HEK293 (cell line): ENCODE measurements around the gene AIG1.

Experiments used
- CTCF ChIA-PET: fragments of 350-600 bp; formaldehyde crosslinking; extraction: SDS; loops from one replicate; lab custom pipeline; 2021; ENCODE audit warnings: antibody characterized with exemption; lab: Yijun Ruan, JAX
- POLR2A ChIA-PET: fragments of 300-600 bp; formaldehyde crosslinking; extraction: SDS; loops from one replicate; lab custom pipeline; 2020; ENCODE audit warnings: antibody characterized with exemption, inconsistent platforms; lab: Yijun Ruan, JAX
- H3K27ac ChIP-seq: fragments of 200-500 bp; sonication (Bioruptor generic); 2 replicates; pipeline ENCODE4 v1.5.1; 2014; ENCODE audit warnings: low read depth, low read length, control low read depth, inconsistent platforms; ENCODE audit errors: extremely low read depth
- H3K36me3 ChIP-seq, 2 experiments: fragments of 200-500 bp in 1 of 2; sonication (Bioruptor generic) in 1 of 2; 1 replicate in 1 of 2; 2 replicates in 1 of 2; pipeline ENCODE4 v1.5.1; 2014 to 2017; ENCODE audit warnings: inconsistent platforms in 2 of 2, low read length in 2 of 2; ENCODE audit not compliant: control insufficient read depth in 2 of 2, insufficient read depth in 1 of 2
- H3K4me1 ChIP-seq: fragments of 200-500 bp; sonication (Bioruptor generic); 2 replicates; pipeline ENCODE4 v1.5.1; 2014; ENCODE audit warnings: mild to moderate bottlenecking, low read length, inconsistent platforms; ENCODE audit not compliant: control insufficient read depth, insufficient read depth
- H3K4me3 ChIP-seq: 2 replicates; pipeline ENCODE4 v1.5.1; 2011; ENCODE audit warnings: low read depth, mild to moderate bottlenecking, control low read depth, low read length, moderate library complexity
- H3K9me3 ChIP-seq: fragments of 200-500 bp; sonication (Bioruptor generic); 2 replicates; pipeline ENCODE4 v1.5.1; 2014; ENCODE audit warnings: low read depth, low read length, inconsistent platforms; ENCODE audit not compliant: control insufficient read depth, insufficient read depth
- ELK4 ChIP-seq: IDR thresholded peaks from 2 replicates; pipeline ENCODE4 v1.6.1; 2011; ENCODE audit warnings: mild to moderate bottlenecking, low read depth, low read length, borderline replicate concordance
- GLI2 ChIP-seq: fragments of 450-650 bp; formaldehyde crosslinking; IDR thresholded peaks from 2 replicates; pipeline ENCODE4; 2017; ENCODE audit warnings: missing biosample characterization, missing genetic modification characterization, low read depth, borderline replicate concordance
- GLI4 ChIP-seq: fragments of 450-650 bp; formaldehyde crosslinking; IDR thresholded peaks from 2 replicates; pipeline ENCODE4 v1.5.1; 2016; ENCODE audit warnings: missing biosample characterization, missing genetic modification characterization
- HOXA7 ChIP-seq: sonication (generic); formaldehyde crosslinking; IDR thresholded peaks from 2 replicates; pipeline ENCODE4 v1.8.1; 2022; ENCODE audit warnings: missing genetic modification reagents, borderline replicate concordance
- INSM2 ChIP-seq: fragments of 450-650 bp; formaldehyde crosslinking; IDR thresholded peaks from 2 replicates; pipeline ENCODE4 v1.5.1; 2016; ENCODE audit warnings: missing biosample characterization, missing genetic modification characterization
- KLF7 ChIP-seq: fragments of 450-650 bp; formaldehyde crosslinking; IDR thresholded peaks from 2 replicates; pipeline ENCODE4 v1.5.1; 2016; ENCODE audit warnings: missing biosample characterization, missing genetic modification characterization, borderline replicate concordance
- MZF1 ChIP-seq: fragments of 450-650 bp; formaldehyde crosslinking; IDR thresholded peaks from 2 replicates; pipeline ENCODE4 v1.5.1; 2017; ENCODE audit warnings: missing biosample characterization, missing genetic modification characterization, borderline replicate concordance
- PBX3 ChIP-seq: sonication (generic); formaldehyde crosslinking; IDR thresholded peaks from 2 replicates; pipeline ENCODE4 v1.8.1; 2022; ENCODE audit warnings: mild to moderate bottlenecking, moderate library complexity, missing genetic modification reagents
- ZBTB20 ChIP-seq: fragments of 450-650 bp; formaldehyde crosslinking; IDR thresholded peaks from 2 replicates; pipeline ENCODE4 v1.5.1; 2016; ENCODE audit warnings: missing biosample characterization, missing genetic modification characterization
- ZBTB26 ChIP-seq: fragments of 450-650 bp; formaldehyde crosslinking; optimal IDR thresholded peaks from 2 replicates; pipeline ENCODE3; 2016; ENCODE audit warnings: missing biosample characterization, mild to moderate bottlenecking, missing genetic modification characterization
- ZBTB48 ChIP-seq: fragments of 450-650 bp; formaldehyde crosslinking; IDR thresholded peaks from 2 replicates; pipeline ENCODE4 v1.5.1; 2016; ENCODE audit warnings: missing biosample characterization, missing genetic modification characterization
- ZFP41 ChIP-seq: fragments of 450-650 bp; formaldehyde crosslinking; IDR thresholded peaks from 2 replicates; pipeline ENCODE4 v1.5.1; 2016; ENCODE audit warnings: missing biosample characterization, missing genetic modification characterization, borderline replicate concordance
- ZNF112 ChIP-seq: fragments of 450-650 bp; formaldehyde crosslinking; IDR thresholded peaks from 2 replicates; pipeline ENCODE4 v1.5.0; 2017; ENCODE audit warnings: missing biosample characterization, missing genetic modification characterization
- ZNF221 ChIP-seq: fragments of 450-650 bp; formaldehyde crosslinking; IDR thresholded peaks from 2 replicates; pipeline ENCODE4 v1.5.1; 2017; ENCODE audit warnings: missing biosample characterization, missing genetic modification characterization, borderline replicate concordance
- ZNF24 ChIP-seq: fragments of 450-650 bp; formaldehyde crosslinking; IDR thresholded peaks from 2 replicates; pipeline ENCODE4 v1.5.1; 2016; ENCODE audit warnings: missing biosample characterization, missing genetic modification characterization
- ZNF266 ChIP-seq: fragments of 450-650 bp; formaldehyde crosslinking; IDR thresholded peaks from 2 replicates; pipeline ENCODE4 v1.5.1; 2016; ENCODE audit warnings: missing biosample characterization, missing genetic modification characterization, low read depth
- ZNF423 ChIP-seq: fragments of 450-650 bp; formaldehyde crosslinking; IDR thresholded peaks from 2 replicates; pipeline ENCODE4 v1.5.1; 2016; ENCODE audit warnings: missing biosample characterization, missing genetic modification characterization
- ZNF426 ChIP-seq: fragments of 450-650 bp; formaldehyde crosslinking; IDR thresholded peaks from 2 replicates; pipeline ENCODE4 v1.5.1; 2017; ENCODE audit warnings: missing biosample characterization, missing genetic modification characterization, mild to moderate bottlenecking, inconsistent platforms, moderate library complexity
- ZNF48 ChIP-seq: fragments of 450-650 bp; formaldehyde crosslinking; IDR thresholded peaks from 2 replicates; pipeline ENCODE4 v1.5.1; 2016; ENCODE audit warnings: missing biosample characterization, missing genetic modification characterization
- ZNF513 ChIP-seq: fragments of 450-650 bp; IDR thresholded peaks from 2 replicates; pipeline ENCODE4 v1.5.1; 2018; ENCODE audit warnings: missing biosample characterization, missing genetic modification characterization
- ZNF521 ChIP-seq: fragments of 450-650 bp; formaldehyde crosslinking; IDR thresholded peaks from 2 replicates; pipeline ENCODE4 v1.5.1; 2017; ENCODE audit warnings: missing biosample characterization, mild to moderate bottlenecking, missing genetic modification characterization
- ZNF571 ChIP-seq: fragments of 450-650 bp; formaldehyde crosslinking; IDR thresholded peaks from 2 replicates; pipeline ENCODE4 v1.5.0; 2017; ENCODE audit warnings: missing biosample characterization, missing genetic modification characterization
- ZNF629 ChIP-seq: fragments of 450-650 bp; formaldehyde crosslinking; IDR thresholded peaks from 2 replicates; pipeline ENCODE4 v1.5.1; 2017; ENCODE audit warnings: missing biosample characterization, missing genetic modification characterization
- ZNF664 ChIP-seq: fragments of 450-650 bp; formaldehyde crosslinking; IDR thresholded peaks from 2 replicates; pipeline ENCODE4 v1.5.1; 2016; ENCODE audit warnings: missing biosample characterization, missing genetic modification characterization
- ZNF776 ChIP-seq: fragments of 450-650 bp; formaldehyde crosslinking; IDR thresholded peaks from 2 replicates; pipeline ENCODE4 v1.5.0; 2017; ENCODE audit warnings: missing biosample characterization, missing genetic modification characterization, borderline replicate concordance
- ZNF791 ChIP-seq: fragments of 450-650 bp; formaldehyde crosslinking; IDR thresholded peaks from 2 replicates; pipeline ENCODE4 v1.5.1; 2016; ENCODE audit warnings: missing biosample characterization, missing genetic modification characterization
- ZSCAN18 ChIP-seq: fragments of 450-650 bp; formaldehyde crosslinking; IDR thresholded peaks from 2 replicates; pipeline ENCODE4 v1.5.1; 2016; ENCODE audit warnings: missing biosample characterization, missing genetic modification characterization
- ZSCAN30 ChIP-seq: fragments of 450-650 bp; IDR thresholded peaks from 2 replicates; pipeline ENCODE4 v1.5.1; 2018; ENCODE audit warnings: missing biosample characterization, mild to moderate bottlenecking, missing genetic modification characterization, moderate library complexity
- ZXDB ChIP-seq: fragments of 450-650 bp; formaldehyde crosslinking; IDR thresholded peaks from 2 replicates; pipeline ENCODE4 v1.5.1; 2016; ENCODE audit warnings: missing biosample characterization, missing genetic modification characterization

AIG1 gene

GRCh38 chr6:143117108-143117507 is 56.4 kb downstream of the AIG1 start:
- TF ChIP-seq GLI4 (no peak), ZNF513 (tag by site-specific recombination) (no peak), ZNF426 (tag by site-specific recombination) (no peak), ZSCAN30 (tag by site-specific recombination) (no peak), INSM2 (no peak), GLI2 (tag by site-specific recombination) (no peak), HOXA7 (CRISPR knock-in tag) (no peak), ZNF423 (tag by site-specific recombination) (no peak), ZXDB (tag by site-specific recombination) (no peak), ZNF791 (no peak), KLF7 (no peak), ZNF776 (tag by site-specific recombination) (no peak), ZNF221 (tag by site-specific recombination) (no peak), PBX3 (CRISPR knock-in tag) (no peak), ELK4 (no peak), ZNF629 (no peak), ZNF664 (tag by site-specific recombination) (no peak), MZF1 (no peak), ZNF48 (tag by site-specific recombination) (no peak)
- Histone ChIP-seq H3K36me3 (no peaks in the 10 kb centered on the region), H3K27ac (no peak overlapping the region), H3K9me3 (no peaks in the 10 kb centered on the region), H3K4me3 (no peak overlapping the region), H3K4me1 (no peaks in the 10 kb centered on the region)
- ChIA-PET CTCF (interaction anchor here (1.0 kb wide), 1 partner anchor 60 kb away, joined by 4 read pairs; no protein-coding TSS in a partner anchor), POLR2A (no interaction called here)

- Histone ChIP-seq H3K9me3 (no peaks in the 10 kb centered on the region), H3K27ac (no peak overlapping the region), H3K36me3 (no peaks in the 10 kb centered on the region), H3K4me1 (no peaks in the 10 kb centered on the region), H3K4me3 (no peak overlapping the region)
- POLR2A ChIA-PET: no interaction called here
- CTCF ChIA-PET: no interaction called here
- TF ChIP-seq ZBTB26 (tag by site-specific recombination): no peak
- no peak for TF ChIP-seq ZNF571 (tag by site-specific recombination)
- TF ChIP-seq PBX3 (CRISPR knock-in tag): no peak
- TF ChIP-seq ZFP41 (tag by site-specific recombination): no peak
- TF ChIP-seq ZNF521 (tag by site-specific recombination): no peak
- TF ChIP-seq ZNF266 (tag by site-specific recombination): no peak
- TF ChIP-seq ZBTB20 (tag by site-specific recombination): no peak
- TF ChIP-seq ZNF221 (tag by site-specific recombination): no peak
- TF ChIP-seq ZNF24: no peak
- TF ChIP-seq ZNF112 (tag by site-specific recombination): no peak
- TF ChIP-seq ZBTB48: no peak
- TF ChIP-seq ZSCAN18: no peak
These were observed 58.6 kb downstream of the AIG1 start for GRCh38 chr6:143119260-143119659.
